Measurements from ENCODE around the gene RTN4R. TPM values are rescaled to one million over a fixed set of nuclear protein-coding genes. Genes with fewer than 3 reads are reported as not detected.

RTN4R gene
- total and polyA plus RNA-seq, 9 of the 15 experiments (the other 6 are each of a cell fraction or from before 2014, with no cell fraction given), result 0.04 to 2.8 (median 1.4) TPM; not detected in 3

DNA sequence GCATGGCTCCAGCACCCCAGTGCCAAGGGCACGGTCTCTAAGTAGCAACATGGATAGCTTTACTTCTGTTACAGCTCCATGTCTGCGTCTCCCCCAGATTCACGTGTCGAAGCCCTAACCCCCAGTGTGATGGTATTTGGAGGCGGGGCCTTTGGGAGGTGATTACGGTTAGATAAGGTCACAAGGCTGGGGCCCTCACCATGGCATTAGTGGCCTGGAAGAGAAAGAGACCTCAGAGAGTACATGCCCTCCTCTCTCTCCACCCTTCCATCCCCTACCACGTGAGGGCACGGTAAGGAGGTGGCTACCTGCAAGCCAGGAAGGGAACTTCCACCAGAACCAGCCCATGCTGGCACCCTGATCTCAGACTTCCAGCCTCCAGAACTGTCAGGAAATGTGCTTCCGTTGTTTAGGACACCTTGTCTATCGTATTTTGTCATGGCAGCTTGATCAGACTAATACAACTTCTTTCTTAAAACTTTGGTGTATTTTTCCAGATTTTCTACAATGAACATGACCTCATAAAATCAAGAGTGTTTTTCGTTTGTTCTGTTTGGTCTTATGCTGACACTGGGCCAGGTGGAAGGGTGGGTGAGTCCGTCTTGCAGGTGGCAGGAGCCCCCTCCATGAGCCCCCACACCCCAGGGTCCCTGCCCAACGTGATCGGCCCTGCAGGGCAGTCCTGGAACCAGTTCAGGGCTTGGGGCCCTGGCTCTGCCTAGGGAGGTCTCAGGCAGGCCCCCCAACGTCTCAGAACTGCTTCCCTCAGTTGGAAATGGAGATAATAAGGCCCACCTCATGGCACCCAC is 10.7 kb downstream of the RTN4R start (continued):
- peak; percentile 45; the same call in 1 of the 2 replicates for TF ChIP-seq CXXC5 (CRISPR knock-in tag; IDR thresholded peaks at IDR 0.05)
- TF ChIP-seq HOMEZ (CRISPR knock-in tag; IDR thresholded peaks at IDR 0.05), result peak; percentile 51; the same call in 1 of the 2 replicates
- TF ChIP-seq, protein P1, sequence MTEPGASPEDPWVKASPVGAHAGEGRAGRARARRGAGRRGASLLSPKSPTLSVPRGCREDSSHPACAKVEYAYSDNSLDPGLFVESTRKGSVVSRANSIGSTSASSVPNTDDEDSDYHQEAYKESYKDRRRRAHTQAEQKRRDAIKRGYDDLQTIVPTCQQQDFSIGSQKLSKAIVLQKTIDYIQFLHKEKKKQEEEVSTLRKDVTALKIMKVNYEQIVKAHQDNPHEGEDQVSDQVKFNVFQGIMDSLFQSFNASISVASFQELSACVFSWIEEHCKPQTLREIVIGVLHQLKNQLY (CRISPR knock-in tag; conservative IDR thresholded peaks at IDR 0.05), result 0 out of 4 replicates have a peak, but pooled peaks of 1 of the 2 experiments have one; percentile 59
- TF ChIP-seq SAFB (IDR thresholded peaks at IDR 0.05; ENCODE audit: borderline replicate concordance, low read depth, low read length), result no peak
- 0 out of 2 replicates have a peak, but pooled peaks have one; percentile 15 for TF ChIP-seq ZBTB7A (IDR thresholded peaks at IDR 0.05; ENCODE audit: borderline replicate concordance, control insufficient read depth, low read depth, low read length)

Data from K562 (cell line).